Parathyroid adenoma (tissue), 2 donors: ENCODE data around the gene CTBP1.

Experiments used
- H2AFZ ChIP-seq: fragments of 300-600 bp; sonication (generic); one replicate; pipeline ENCODE4 v1.7.0; 2017; ENCODE audit warnings: antibody characterized with exemption, mild to moderate bottlenecking
- H3K27ac ChIP-seq: fragments of 300-600 bp; sonication (generic); one replicate; pipeline ENCODE4 v1.7.0; 2017
- H3K27me3 ChIP-seq: fragments of 300-600 bp; sonication (generic); one replicate; pipeline ENCODE4 v1.7.0; 2017; ENCODE audit warnings: low read length; ENCODE audit not compliant: control insufficient read depth, insufficient read depth
- H3K36me3 ChIP-seq: fragments of 300-600 bp; sonication (generic); one replicate; pipeline ENCODE4 v1.7.0; 2017; ENCODE audit warnings: low read length; ENCODE audit not compliant: control insufficient read depth, insufficient read depth
- H3K4me1 ChIP-seq: fragments of 300-600 bp; sonication (generic); one replicate; pipeline ENCODE4 v1.7.0; 2017; ENCODE audit warnings: control low read depth
- H3K4me2 ChIP-seq: fragments of 300-600 bp; sonication (generic); one replicate; pipeline ENCODE4 v1.7.0; 2017; ENCODE audit warnings: low read length
- H3K4me3 ChIP-seq: fragments of 300-600 bp; sonication (generic); one replicate; pipeline ENCODE4 v1.7.0; 2017; ENCODE audit warnings: low read depth, low read length
- H3K79me2 ChIP-seq: fragments of 300-600 bp; sonication (generic); one replicate; pipeline ENCODE4 v1.7.0; 2017; ENCODE audit warnings: control low read depth
- H3K9ac ChIP-seq: fragments of 300-600 bp; sonication (generic); one replicate; pipeline ENCODE4 v1.7.0; 2017; ENCODE audit warnings: mild to moderate bottlenecking
- H3K9me3 ChIP-seq: fragments of 300-600 bp; sonication (generic); one replicate; pipeline ENCODE4 v1.7.0; 2017; ENCODE audit warnings: low read length; ENCODE audit not compliant: control insufficient read depth
- TF ChIP-seq, protein P1 (sequence below): fragments of 300-600 bp; sonication (generic); IDR thresholded peaks from one replicate; pipeline ENCODE4 v1.7.0; 2017; ENCODE audit warnings: antibody characterized with exemption, mild to moderate bottlenecking
- donor health status: primary hyperparathyroidism.

The CTBP1 gene

DNA sequence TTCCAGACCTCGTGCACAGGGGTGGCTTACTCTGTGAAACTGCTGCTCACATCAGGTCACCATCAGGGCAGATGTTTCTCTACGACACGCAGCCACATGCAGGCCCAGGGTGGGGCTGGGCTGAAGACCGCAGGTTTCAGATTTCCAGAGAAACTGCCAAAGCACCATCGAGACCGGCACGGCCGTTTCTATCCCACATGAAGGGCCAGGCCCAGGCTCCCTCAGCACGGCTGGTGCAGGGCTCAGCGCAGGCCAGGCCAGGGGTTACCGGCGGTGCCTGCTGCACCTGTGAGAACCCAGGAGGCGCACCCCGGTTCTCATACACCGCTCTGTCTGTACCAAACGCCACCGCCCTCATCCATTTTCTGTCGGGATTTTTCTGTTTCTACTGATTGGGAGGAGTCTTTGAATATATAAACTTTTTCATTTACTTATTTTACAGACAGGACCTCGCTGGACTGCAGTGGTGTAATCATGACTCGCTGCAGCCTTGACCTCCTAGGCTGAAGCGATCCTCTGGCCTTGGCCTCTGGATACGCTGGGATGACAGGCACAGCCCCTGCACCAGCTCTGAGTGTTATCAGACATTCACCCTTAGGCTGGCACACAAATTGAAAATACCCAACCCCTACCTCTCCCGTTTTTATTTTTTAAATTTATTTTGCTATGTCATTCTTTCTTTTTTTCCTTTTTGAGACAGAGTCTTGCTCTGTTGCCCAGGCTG, 17.1 kb downstream of the CTBP1 start:
- H3K4me2 ChIP-seq = no peak overlapping the region
- no peaks in the 10 kb centered on the region for H3K36me3 ChIP-seq
- TF ChIP-seq, protein P1, sequence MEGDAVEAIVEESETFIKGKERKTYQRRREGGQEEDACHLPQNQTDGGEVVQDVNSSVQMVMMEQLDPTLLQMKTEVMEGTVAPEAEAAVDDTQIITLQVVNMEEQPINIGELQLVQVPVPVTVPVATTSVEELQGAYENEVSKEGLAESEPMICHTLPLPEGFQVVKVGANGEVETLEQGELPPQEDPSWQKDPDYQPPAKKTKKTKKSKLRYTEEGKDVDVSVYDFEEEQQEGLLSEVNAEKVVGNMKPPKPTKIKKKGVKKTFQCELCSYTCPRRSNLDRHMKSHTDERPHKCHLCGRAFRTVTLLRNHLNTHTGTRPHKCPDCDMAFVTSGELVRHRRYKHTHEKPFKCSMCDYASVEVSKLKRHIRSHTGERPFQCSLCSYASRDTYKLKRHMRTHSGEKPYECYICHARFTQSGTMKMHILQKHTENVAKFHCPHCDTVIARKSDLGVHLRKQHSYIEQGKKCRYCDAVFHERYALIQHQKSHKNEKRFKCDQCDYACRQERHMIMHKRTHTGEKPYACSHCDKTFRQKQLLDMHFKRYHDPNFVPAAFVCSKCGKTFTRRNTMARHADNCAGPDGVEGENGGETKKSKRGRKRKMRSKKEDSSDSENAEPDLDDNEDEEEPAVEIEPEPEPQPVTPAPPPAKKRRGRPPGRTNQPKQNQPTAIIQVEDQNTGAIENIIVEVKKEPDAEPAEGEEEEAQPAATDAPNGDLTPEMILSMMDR = no peak
- H3K27ac ChIP-seq = no peak overlapping the region
- no peak overlapping the region for H3K9ac ChIP-seq
- no peaks in the 10 kb centered on the region for H3K27me3 ChIP-seq
- no peak overlapping the region for H3K4me3 ChIP-seq
- no peaks in the 10 kb centered on the region for H3K9me3 ChIP-seq
- no peak overlapping the region for H2AFZ ChIP-seq
- H3K4me1 ChIP-seq = no peaks in the 10 kb centered on the region
- no peaks in the 10 kb centered on the region for H3K79me2 ChIP-seq

DNA sequence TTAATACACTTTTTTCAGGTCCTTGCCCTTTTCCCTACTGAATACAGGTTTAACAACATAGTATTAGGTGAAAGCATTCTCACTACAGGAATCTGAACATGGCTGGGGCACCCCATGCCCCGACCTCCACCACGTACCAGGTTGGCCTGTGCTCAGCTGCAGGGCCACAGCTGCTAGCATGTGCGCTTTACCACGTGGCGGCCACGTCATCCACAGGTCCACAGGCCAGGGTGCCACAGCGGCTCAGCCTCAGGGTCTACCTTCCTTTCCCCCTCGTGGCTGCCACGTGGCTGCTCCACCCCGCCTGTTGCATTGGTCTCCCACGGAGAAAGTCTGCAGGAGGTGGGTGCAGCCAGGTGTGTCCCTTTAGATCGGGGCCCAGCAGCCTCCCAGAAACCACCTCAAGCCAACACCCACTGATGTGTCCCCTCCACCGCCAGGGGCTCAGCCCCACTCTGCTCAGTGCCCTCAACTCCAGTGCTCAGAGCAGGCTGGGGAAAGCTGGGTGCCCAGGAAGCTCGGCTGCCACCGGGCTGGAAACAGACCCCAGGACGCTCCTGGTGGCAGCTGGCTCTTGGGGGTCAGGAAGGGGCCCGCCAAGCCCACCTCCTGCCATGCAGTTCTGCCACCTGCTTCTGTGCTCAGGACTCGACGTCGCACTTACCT, 17.8 kb downstream of the CTBP1 start:
- TF ChIP-seq, protein P1 = no peak
- Histone ChIP-seq H3K79me2 (no peaks in the 10 kb centered on the region), H2AFZ (no peak overlapping the region), H3K4me2 (no peak overlapping the region), H3K4me3 (no peak overlapping the region), H3K9me3 (no peaks in the 10 kb centered on the region), H3K36me3 (no peaks in the 10 kb centered on the region), H3K27ac (no peak overlapping the region), H3K9ac (no peak overlapping the region), H3K27me3 (no peaks in the 10 kb centered on the region), H3K4me1 (no peaks in the 10 kb centered on the region)

DNA sequence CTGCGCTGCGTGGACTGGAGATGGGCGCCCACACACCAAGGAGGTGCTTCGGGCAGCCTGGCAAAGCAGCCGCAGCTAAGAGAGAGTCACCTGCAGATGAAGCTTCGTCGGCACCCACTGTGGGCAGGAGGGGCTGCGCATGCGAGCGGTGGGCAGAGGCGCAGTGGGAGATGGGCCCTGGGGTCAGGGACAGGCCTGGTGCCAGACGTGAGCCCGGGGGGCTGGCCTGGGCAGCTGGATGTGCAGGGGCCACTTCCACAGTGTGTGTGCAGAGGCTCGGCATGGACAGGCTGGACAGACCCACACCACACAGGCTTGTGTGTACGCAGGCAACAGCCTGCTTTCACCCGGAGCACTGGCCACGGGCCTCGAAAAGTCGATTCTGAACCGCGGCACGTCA, 18.6 kb downstream of the CTBP1 start:
- Histone ChIP-seq H3K4me1 (no peaks in the 10 kb centered on the region), H3K9me3 (no peaks in the 10 kb centered on the region), H3K9ac (no peak overlapping the region), H2AFZ (no peak overlapping the region), H3K4me2 (no peak overlapping the region), H3K4me3 (no peak overlapping the region), H3K27ac (no peak overlapping the region), H3K27me3 (no peaks in the 10 kb centered on the region), H3K36me3 (no peaks in the 10 kb centered on the region), H3K79me2 (no peaks in the 10 kb centered on the region)
- TF ChIP-seq, protein P1 = no peak

DNA sequence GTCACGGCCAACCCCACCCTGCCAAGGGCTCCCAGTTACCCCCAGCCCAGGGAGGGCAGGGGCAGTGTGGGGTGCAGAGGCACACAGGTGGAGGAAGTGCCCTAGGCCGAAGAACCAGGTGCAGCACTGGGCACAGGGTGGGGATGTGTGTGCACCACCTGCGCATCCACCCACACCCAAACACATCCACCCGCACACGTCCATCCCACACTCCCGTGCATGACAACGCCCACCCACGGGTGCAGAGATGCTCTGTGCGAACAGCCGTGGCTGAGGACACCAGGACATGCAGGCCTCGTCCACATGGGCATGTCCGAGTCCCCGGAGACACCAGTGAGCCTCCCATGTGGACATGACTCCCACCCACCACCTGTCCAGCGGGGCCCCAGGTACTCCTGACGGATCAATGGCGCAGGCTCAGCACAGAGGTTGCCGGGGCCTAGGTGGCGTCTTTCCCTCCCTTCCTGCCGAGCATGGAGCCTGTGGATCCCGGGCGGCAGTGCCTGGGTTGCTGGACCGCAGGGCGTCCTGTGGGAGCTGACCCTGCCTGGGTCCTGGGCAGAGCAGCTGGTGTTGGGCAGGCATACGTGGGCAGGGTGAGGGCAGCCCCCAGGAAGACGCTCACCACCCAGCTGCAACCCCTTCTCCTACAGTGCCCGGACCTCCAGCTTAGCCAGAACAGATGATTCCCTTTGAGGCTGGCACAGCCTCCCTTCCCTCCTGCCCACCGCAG, 19.6 kb downstream of the CTBP1 start:
- Histone ChIP-seq H3K27ac (no peak overlapping the region), H3K4me3 (no peak overlapping the region), H2AFZ (no peak overlapping the region), H3K4me1 (no peaks in the 10 kb centered on the region), H3K4me2 (no peak overlapping the region), H3K27me3 (no peaks in the 10 kb centered on the region), H3K36me3 (no peaks in the 10 kb centered on the region), H3K79me2 (no peaks in the 10 kb centered on the region), H3K9me3 (no peaks in the 10 kb centered on the region), H3K9ac (no peak overlapping the region)
- TF ChIP-seq, protein P1 = no peak
